Renal cortical epithelial cell (primary cell): ENCODE data around the gene U2AF1L4. TPM values are rescaled to one million over a fixed set of nuclear protein-coding genes. Genes with fewer than 3 reads are reported as not detected.

Experiments used
- DNase-seq: peaks from one replicate; pipeline ENCODE4 v3.0.0-alpha.2; 2011; ENCODE audit warnings: low read depth
- total RNA-seq: library from RNA; depleted of rRNA; stranded (reverse); fragments of >200 nt; gene quantifications from 2 replicates; pipeline ENCODE4 v1.2.3, GENCODE V29; 2014

The U2AF1L4 gene
- total RNA-seq, 1 donor from 2014 or later: 7.2 TPM

GRCh38 chr19:35757231-35757748 lies 12.1 kb upstream of the U2AF1L4 start:
- DNase-seq: no peak

DNA sequence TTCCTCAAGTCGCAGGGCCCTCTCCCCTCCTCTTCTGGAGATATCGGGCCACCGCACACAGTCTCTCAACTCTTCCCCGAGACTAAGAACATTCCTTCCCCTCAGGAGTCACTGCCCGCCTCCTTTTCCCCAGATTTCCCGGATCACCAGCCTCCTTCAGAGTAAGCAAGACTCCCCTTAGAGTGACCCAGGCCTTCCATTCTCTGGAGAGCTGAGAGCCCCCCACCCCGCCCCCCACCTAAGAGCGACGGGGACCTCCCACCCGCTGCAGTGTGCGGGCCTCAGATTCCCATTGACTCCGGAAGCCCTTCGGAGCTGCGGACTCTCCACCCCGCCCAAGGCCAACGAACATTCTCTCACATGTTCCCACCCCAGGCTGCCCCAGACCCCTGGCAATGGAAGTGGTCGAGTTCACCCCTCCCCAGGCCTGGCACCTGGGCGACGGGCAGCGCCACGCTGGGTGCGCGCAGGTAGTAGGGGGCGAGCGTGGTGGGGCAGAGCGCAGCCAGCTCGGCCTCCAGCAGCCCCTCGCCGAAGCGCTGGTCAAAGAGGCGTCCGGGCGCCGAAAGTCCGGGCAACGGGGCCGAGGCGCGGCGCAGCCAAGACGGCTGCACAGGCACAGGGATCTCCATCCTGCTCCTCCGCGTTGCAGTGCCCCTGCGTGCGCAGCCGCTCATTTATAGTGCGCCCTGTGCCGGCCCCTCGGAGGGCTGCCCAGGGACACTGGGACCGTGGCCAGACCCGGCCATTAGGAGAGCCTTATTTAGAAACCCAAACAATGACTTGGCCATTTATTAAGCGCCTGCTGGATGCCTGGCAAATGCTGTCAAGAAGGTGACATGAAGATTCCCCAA lies 11.4 kb upstream of the U2AF1L4 start, which contains the start of gene HSPB6:
TSS of gene HSPB6 (minus strand) at position 653 of the 854 bp plus-strand sequence. CDS start at position 632, 21 bp downstream.
- DNase-seq: no peak

GRCh38 chr19:35755550-35756376 lies 10.5 kb upstream of the U2AF1L4 start:
- no peak for DNase-seq

DNA sequence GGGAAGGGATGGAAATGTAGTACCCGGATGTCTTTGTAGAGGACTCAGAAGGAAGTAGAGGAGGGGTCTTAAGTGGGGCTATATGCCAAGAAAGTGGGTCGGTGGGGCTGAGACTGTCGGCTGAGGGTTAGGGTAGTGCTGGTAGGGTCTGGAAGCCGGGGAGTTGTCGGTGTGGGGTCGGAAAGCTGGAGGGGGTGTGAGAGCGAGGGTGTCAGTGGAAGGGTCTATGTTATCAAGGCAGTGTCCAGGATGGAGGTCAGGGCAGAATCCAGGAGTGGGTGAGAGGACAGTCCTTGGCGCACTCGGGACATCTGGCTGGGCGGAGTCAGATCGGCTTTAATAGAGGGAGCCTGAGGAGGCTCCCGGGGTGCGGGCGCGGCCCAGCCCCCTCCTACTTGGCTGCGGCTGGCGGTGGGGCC lies 9.9 kb upstream of the U2AF1L4 start:
- no peak for DNase-seq

GRCh38 chr19:35754370-35755130 lies 9.3 kb upstream of the U2AF1L4 start:
- DNase-seq: no peak

DNA sequence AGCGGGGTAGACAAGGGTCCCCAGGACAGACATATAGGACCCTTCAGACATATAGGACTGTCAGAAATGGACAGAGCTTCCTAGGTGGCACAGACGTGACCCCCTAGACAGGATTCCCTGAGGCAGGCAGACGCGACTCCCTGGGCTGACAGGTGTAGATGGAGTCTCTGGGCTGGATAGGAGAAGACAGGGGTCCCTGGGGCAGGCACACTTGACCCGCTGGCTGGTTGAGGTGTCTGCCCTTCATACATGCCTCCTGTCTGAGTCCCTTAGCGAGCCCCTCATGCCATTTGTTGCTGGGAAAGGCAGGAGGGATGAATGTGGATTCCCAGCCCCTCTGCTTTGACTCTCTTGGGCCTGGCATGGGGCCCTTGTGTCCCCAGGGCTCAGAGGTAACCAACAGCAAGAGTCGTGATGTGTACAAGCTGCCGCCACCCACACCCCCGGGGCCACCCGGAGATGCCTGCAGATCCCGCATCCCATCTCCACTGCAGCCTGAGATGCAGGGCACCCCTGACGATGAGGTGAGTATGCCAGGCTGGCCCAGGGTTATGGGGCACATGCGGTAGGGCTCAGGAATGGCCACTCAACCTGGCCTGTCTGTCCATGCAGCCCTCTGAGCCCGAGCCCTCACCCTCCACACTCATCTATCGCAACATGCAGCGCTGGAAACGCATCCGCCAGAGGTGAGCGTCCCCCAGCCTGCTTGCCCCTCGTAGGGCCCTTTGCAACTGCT lies 8.6 kb upstream of the U2AF1L4 start:
- DNase-seq: no peak

DNA sequence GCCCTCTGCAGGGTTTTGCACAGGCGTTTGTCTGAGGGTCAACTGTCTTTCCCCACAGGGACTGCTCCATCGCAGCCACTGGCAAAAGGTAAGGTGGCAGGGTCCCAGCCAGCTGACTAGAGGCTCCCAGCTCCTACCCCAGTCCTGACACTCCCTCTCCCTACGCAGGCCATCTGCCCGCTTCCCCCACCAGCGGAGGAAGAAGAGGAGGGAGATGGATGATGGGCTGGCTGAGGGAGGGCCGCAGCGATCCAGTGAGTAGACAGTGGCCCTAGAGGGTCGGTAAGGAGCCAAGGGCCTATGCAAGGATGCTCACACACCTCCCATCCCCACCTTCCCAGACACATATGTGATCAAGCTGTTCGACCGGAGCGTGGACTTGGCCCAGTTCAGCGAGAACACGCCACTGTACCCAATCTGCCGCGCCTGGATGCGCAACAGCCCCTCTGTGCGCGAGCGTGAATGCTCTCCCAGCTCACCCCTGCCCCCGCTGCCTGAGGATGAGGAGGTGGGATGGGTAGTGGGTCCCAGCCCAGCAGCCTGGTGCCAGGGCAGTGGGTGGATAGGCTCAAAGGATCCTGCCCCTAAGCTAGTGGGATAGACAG lies 7.6 kb upstream of the U2AF1L4 start:
- no peak for DNase-seq

DNA sequence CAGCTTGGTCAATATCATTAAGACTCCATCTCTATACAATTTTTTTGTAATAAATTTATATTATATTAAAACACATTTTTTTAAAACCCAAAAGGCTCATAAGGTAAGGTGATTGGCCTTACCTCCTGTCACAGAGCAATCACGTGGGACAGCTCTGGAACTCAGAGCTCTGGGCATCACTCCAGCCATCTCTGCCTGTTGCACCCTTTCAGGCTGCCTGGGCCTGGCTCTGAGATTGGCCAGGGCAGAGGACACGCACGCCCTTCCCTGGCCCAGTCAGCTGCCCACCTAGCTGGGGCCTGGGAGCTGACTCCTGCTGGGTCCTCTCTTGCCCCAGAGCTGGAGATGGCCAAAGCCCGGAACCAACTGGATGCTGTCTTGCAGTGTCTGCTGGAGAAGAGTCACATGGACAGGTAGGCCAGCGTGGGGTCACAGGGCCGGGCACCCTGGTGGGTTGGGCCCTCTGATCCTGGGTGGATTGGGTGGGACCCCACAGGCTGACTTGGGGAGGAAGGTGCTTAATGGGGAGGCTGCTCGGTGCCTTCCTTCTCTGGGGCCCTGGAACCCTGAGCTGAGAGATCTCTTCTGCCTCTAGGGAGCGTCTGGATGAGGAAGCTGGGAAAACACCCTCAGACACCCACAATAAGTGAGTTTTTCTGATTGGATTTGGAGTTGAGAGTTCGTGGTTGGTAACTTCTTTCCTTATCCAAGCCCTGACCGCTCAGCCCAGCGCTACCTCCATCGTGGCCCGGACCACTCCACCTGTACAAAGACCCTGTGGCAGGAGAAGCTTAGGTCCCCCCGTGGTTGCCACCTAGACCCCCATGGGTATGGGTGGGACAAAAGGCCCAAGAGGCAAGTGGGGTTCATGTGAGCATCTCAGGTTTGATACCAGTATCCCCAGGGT lies 6.9 kb upstream of the U2AF1L4 start:
- no peak for DNase-seq

- DNase-seq: no peak
Observed at GRCh38 chr19:35750167-35750566, 4.9 kb upstream of the U2AF1L4 start.

GRCh38 chr19:35748106-35749020 lies 3.1 kb upstream of the U2AF1L4 start, which contains the start of gene LIN37:
Gene LIN37 (plus strand): TSS chr19:35748576. CDS start chr19:35748725, 149 bp downstream.
- peak; percentile 99 for DNase-seq

GRCh38 chr19:35746531-35746930 lies 1.3 kb upstream of the U2AF1L4 start:
- no peak for DNase-seq

DNA sequence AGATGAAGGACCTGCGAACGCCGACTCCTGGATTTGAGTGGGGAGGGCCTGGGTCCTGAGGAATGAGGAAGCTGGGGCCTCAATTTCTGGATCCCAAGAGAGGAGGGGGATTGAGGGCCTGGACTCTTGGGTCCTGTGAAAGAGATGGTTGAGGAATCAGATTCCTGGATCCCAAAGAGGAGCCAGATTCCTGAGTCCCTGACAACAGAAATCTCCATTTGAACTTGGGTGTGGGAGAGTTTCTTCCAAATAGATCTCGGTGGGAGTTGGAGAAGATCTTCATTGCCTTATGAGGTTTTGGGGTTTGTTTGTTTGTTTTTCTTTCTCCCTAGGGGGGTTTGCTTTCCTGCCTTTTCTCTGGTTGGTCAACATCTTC lies 857 bp upstream of the U2AF1L4 start:
- DNase-seq: no peak

GRCh38 chr19:35744430-35745327 lies 539 bp downstream of the U2AF1L4 start:
- peak; percentile 89 for DNase-seq

- no peak for DNase-seq
Observed at GRCh38 chr19:35743640-35744429, 1.4 kb downstream of the U2AF1L4 start.

DNA sequence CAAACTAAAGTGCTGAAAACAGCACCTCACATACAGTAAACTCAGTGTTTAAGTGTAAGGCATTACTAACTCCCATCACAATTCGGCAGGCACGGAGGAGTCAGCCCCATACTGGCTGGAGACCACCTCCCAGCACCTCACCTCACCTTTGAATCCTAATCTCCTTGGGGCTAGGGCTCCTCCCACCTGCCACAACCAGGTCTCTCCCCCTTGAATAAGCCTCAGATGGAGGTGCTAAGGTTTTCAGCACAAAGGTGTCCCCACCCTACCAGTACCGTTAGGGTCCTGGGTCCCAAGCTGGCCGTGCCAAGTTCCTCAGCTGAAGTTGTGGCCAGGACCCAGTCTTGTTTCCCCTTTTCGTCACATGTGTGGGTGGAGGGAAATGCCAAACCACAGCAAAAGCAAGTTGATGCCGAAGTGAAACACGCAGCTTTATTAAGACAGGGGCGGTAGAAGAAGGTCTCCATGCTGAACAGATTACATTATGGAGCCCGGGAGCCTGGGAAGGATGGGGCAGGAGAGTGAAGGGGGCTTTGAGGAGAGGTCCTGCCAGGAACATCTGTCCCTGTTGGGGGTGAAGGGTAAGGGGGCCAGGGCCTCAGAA lies 3.0 kb downstream of the U2AF1L4 start, which contains the start of gene IGFLR1:
TSS of gene IGFLR1 (minus strand) at position 332 of the 604 bp plus-strand sequence. CDS start 1,272 bp downstream, outside the sequence.
- no peak for DNase-seq

GRCh38 chr19:35741203-35741515 lies 4.1 kb downstream of the U2AF1L4 start:
- no peak for DNase-seq
